ENCODE data around the gene KCTD11.
"Not testable (repeated sequence)": the region's sequence is repeated elsewhere in the genome, so short reads cannot be mapped to it uniquely, and the experiment has no call there.

The KCTD11 gene

DNA sequence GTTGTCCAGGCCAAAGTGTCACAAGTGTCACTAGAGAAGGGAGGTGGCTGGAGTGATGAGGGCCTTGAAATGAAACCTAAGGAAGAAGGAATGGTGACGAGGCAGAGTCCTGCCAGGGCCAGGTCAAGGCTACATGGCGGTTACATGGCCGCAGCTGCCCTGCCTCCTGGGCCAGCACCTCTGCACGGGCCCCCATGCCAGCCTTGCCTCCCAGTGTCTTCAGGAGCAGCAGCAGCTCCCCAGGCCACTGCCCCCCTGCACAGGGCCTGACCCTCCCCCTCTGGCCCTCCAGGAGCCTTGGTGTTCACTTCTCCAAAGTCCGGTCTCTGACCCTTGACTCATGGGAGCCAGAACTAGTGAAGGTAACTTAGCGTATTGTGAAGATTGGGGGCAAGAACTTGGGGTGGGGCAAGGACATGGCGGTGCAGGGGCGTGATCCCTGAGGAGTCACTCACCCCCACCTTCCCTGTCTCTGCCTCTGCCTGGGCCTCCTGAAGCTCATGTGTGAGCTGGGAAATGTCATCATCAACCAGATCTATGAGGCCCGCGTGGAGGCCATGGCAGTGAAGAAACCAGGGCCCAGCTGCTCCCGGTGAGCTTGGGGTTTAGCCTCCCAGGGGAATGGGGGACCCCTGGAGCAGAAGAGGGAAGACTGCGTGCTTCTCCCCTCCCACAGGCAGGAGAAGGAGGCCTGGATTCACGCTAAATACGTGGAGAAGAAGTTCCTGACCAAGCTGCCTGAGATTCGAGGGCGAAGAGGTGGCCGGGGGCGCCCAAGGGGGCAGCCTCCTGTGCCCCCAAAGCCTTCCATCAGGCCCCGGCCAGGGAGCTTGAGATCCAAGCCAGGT lies 4.1 kb upstream of the KCTD11 start:
- DNase-seq: no peak

DNA sequence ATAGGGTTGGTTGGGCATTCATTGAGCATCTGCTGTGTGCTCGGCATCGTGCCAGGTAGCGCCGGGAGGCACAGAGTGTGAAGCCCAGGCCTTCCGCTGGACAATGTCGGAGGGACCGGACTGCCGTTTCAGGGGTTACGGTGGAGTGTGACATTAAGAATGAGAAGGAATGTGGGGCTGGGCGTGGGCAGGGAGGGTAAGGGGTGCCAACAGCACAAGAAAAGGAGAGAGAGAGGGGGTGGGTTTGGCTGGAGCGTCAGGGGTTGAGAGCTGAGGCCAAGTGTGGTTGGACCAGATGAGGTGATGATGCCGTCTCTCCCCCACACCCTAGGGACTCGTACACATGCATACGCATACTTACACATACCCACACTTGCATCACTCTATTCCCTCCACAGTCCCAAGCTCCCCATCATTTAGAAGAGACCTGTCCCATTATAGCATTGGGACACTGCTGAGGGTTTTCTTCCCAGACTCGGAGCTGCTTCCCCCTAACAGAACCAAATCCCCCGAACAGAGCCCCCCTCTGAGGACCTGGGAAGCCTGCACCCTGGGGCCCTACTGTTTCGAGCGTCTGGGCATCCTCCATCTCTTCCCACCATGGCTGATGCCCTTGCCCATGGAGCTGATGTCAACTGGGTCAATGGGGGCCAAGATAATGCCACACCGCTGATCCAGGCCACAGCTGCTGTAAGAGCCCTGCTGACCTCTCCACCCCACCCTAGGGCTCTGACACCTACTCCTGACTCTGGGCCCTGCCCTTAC lies 3.3 kb upstream of the KCTD11 start:
- DNase-seq: no peak

- DNase-seq: no peak
Observed at GRCh38 chr17:7352503-7352889, 534 bp downstream of the KCTD11 start.

DNA sequence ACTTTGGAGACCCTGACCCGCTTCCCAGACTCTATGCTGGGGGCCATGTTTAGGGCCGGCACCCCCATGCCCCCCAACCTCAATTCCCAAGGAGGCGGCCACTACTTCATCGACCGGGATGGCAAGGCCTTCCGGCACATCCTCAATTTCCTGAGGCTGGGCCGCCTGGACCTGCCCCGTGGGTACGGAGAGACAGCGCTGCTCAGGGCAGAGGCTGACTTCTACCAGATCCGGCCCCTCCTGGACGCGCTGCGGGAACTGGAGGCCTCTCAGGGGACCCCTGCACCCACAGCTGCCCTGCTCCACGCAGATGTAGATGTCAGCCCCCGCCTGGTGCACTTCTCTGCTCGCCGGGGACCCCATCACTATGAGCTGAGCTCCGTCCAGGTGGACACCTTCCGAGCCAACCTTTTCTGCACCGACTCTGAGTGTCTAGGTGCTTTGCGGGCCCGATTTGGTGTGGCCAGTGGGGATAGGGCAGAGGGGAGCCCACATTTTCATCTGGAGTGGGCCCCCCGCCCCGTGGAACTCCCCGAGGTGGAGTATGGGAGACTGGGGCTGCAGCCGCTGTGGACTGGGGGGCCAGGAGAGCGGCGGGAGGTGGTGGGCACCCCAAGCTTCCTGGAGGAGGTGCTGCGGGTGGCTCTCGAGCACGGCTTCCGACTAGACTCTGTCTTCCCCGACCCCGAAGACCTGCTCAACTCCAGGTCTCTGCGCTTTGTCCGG lies 1.1 kb downstream of the KCTD11 start:
- no peak for DNase-seq

DNA sequence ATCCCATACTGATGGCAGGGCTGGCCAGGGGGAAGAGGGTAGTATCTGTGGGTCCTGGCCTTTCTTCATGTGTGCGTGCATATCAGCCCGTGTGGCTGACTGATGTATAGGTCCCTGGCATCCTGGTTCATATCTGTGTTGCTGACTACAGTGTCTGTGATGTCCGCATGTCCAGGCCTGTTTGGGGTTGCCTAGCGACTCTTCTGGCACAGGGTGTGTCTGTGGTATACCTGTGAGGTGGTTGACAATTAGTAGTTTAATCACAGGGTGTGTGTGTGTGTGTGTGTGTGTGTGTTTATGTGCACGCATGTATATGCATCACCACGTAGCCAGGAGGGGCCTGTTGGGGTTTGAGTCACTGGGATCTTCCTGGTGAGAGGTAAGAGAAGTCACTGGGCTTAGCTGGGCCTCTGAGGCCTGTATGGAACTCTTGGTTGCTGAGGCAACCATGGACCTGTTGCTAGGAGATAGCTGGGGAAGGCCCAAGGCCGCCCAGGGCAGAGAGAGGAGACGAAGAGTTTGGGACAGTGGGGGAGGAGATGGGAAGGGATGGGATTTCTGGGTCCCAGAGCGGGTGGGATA lies 2.4 kb downstream of the KCTD11 start:
- DNase-seq: peak; percentile 49

- DNase-seq: no peak
Observed at GRCh38 chr17:7355053-7355452, 3.1 kb downstream of the KCTD11 start, which contains the start of gene TMEM95. Gene TMEM95 (plus strand): TSS chr17:7355156. CDS start chr17:7355205, 49 bp downstream.

GRCh38 chr17:7355573-7355972 lies 3.6 kb downstream of the KCTD11 start:
- DNase-seq: no peak

DNA sequence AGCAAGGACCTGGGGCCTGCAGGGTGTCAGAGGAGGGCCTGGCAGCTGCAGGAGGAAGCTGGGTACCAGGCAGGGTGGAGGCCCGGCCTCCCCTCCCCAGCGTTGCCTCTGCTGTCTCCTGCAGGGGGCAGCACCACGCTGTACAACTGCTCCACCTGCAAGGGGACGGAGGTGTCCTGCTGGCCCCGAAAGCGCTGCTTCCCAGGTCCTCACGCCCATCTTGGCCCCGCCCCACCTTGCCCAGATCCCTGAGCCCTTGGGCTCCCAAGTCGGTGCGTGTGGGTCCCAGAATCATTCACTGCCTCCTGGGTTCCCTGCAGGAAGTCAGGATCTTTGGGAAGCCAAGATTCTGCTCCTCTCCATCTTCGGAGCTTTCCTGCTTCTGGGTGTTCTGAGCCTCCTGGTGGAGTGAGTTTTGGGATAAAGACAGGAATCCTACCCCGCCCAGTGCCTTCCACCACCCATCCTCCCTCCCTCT lies 4.1 kb downstream of the KCTD11 start:
- DNase-seq: peak; percentile 92

GRCh38 chr17:7356756-7357155 lies 4.8 kb downstream of the KCTD11 start:
- no peak for DNase-seq

- no peak for DNase-seq
Observed at GRCh38 chr17:7357381-7357780, 5.4 kb downstream of the KCTD11 start.

DNA sequence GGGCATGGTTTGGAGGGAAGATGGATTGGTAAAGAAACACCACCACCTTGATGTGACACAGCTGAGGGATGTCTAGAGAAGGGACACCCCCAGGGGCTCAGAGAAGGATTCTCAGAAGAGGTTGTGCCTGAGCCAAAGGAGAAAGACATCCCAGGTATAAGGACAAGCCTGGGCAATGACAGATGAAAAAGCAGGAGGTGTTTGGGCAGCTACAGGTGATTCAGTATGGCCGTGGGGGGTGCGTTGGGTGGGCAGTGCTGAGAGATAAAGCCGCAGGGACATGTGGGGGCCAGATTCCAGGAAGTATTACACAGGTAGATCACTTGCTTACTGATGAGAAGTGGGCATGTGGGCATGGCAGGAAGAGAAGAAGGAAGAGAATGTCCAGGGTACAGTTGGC lies 9.9 kb downstream of the KCTD11 start:
- no peak for DNase-seq

GRCh38 chr17:7363311-7363710 lies 11.3 kb downstream of the KCTD11 start:
- no peak for DNase-seq

GRCh38 chr17:7365963-7366362 lies 14.0 kb downstream of the KCTD11 start:
- DNase-seq: not testable (repeated sequence)

GRCh38 chr17:7367083-7367482 lies 15.1 kb downstream of the KCTD11 start:
- DNase-seq: no peak

GRCh38 chr17:7367918-7368598 lies 16.1 kb downstream of the KCTD11 start:
- DNase-seq: no peak

- DNase-seq: not testable (repeated sequence)
Observed at GRCh38 chr17:7368599-7368994, 16.6 kb downstream of the KCTD11 start.

GRCh38 chr17:7369825-7370224 lies 17.9 kb downstream of the KCTD11 start:
- no peak for DNase-seq

DNA sequence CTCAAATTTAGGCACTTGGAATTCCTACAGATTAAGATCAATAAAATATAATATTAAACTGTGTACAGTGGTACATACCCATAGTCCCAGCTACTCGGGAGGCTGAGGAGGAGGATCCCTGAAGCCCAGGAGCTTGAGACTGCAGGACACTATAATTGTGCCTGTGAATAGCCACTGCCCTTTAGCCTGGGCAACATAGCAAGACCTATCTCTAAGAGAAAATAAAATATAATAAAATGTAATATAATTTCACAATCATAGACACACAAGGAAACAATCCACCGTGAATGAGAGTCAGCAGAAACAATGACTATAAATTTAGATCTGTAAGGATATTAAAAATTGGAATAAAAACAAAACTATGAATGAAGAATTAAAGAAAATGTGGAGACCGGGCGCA lies 18.9 kb downstream of the KCTD11 start:
- DNase-seq: no peak

DNA sequence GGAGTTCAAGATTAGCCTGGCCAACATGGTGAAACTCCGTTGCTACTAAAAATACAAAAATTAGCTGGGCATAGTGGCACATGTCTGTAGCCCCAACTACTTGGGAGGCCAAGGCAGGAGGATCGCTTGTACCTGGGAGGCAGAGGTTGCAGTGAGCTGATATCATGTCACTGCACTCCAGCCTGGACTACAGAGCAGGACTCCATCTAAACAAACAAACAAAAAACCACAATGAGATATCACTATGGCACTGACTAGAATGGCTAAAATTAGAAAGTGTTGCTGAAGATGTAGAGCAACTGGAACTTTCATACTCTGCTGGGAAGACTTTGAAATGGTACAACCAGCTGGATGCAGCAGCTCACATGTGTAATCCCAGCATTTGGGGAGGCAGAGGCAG lies 22.4 kb downstream of the KCTD11 start:
- DNase-seq: no peak

DNA sequence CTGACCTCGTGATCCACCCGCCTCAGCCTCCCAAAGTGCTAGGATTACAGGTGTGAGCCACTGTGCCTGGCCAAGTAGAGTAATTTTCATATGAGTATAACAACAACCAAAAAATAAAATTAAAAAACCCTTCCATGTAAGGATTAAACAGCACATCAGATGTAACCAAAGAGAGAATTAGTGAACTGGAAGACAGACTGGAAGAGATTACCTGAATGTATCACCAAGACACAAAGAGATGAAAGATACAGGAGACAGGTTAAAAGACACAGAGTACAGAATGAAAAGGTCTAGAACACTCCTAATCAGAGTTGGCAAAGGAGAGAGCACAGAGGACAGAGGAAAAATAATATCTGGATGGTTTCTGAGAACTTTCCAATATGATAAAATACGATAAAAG lies 27.2 kb downstream of the KCTD11 start:
- no peak for DNase-seq

DNA sequence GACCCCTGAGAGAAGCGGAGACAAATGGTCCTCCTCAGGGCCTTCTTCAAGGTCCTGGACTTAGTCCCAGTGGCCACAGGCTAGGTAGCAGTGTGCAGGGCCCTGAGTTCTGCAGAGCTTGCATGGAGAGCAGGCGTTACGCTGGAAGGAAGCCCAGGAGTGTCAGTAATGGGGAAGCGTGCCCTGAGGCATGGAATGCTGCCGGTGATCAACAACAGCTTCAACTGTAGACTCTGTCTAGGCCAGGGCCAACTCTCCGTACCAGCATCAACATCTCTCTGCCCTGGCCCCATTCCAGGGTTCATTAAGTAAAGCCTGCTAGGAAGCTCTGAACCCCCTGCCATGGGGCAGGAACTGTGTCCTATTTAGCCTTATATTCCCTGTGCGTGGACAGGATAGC lies 28.4 kb downstream of the KCTD11 start:
- no peak for DNase-seq
